Glutamatergic neuron (in vitro differentiated cells): ENCODE results near the gene MS4A6E. TPM values are rescaled to one million over a fixed set of nuclear protein-coding genes. Genes with fewer than 3 reads are reported as not detected.

Experiments used
- DNase-seq: peaks from one replicate; pipeline ENCODE4 v3.0.0; 2022
- H3K27ac Mint-ChIP-seq: one replicate; pipeline ENCODE4 v1.8.0; 2020; ENCODE audit warnings: mild to moderate bottlenecking, mixed read lengths, inconsistent platforms; ENCODE audit not compliant: unreplicated experiment
- H3K27me3 Mint-ChIP-seq: one replicate; pipeline ENCODE4 v1.8.0; 2020; ENCODE audit warnings: mild to moderate bottlenecking, moderate library complexity, mixed read lengths, inconsistent platforms; ENCODE audit not compliant: unreplicated experiment
- H3K36me3 Mint-ChIP-seq: one replicate; pipeline ENCODE4 v1.8.0; 2020; ENCODE audit warnings: mild to moderate bottlenecking, mixed read lengths, inconsistent platforms; ENCODE audit not compliant: unreplicated experiment
- H3K4me1 Mint-ChIP-seq: one replicate; pipeline ENCODE4 v1.8.0; 2020; ENCODE audit warnings: mild to moderate bottlenecking, low read depth, mixed read lengths, inconsistent platforms; ENCODE audit not compliant: unreplicated experiment
- H3K4me3 Mint-ChIP-seq: one replicate; pipeline ENCODE4 v1.8.0; 2020; ENCODE audit warnings: mild to moderate bottlenecking, mixed read lengths, inconsistent platforms; ENCODE audit not compliant: unreplicated experiment
- H3K9me3 Mint-ChIP-seq: one replicate; pipeline ENCODE4 v1.8.0; 2020; ENCODE audit warnings: mild to moderate bottlenecking, moderate library complexity, mixed read lengths, inconsistent platforms; ENCODE audit not compliant: unreplicated experiment
- total RNA-seq: library from RNA; stranded (reverse); fragmentation: NEBNext Ultra II Directional; extraction: Animal tissue kit (Norgen Biotek cat#: 25700); gene quantifications from one replicate; pipeline ENCODE4 v1.2.1, GENCODE V29; 2021; ENCODE audit not compliant: unreplicated experiment
- TF ChIP-seq, protein P1 (sequence below): fragments of 200-600 bp; sonication (generic); IDR thresholded peaks from one replicate; pipeline ENCODE4 v1.5.0; 2021; ENCODE audit not compliant: partially characterized antibody, unreplicated experiment

MS4A6E gene
- total RNA-seq, 1 donor from 2014 or later: not detected

DNA sequence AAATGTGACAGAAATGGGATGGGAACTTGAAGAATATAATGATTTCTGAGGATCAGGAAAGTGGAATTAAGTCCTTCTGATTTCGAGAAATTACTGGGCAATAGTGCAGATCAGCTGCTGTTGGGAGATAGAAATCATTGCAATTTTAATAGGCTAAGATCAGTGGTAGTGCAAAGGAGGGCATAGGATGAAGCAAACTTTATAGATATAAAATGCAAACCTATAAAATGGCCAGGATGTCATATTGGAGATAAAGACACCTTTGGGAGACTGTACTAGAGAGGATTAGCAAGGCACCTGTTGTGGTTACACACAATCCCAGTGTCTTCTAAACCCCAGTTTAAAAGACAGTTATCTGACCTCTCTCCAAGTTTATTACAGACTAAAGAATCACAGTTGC lies 44.8 kb downstream of the MS4A6E start:
- no peaks in the 10 kb centered on the region for H3K4me1 Mint-ChIP-seq
- no peak overlapping the region for H3K4me3 Mint-ChIP-seq
- DNase-seq: no peak
- H3K36me3 Mint-ChIP-seq: no peaks in the 10 kb centered on the region
- no peak overlapping the region for H3K27ac Mint-ChIP-seq
- no peaks in the 10 kb centered on the region for H3K27me3 Mint-ChIP-seq
- TF ChIP-seq, protein P1, sequence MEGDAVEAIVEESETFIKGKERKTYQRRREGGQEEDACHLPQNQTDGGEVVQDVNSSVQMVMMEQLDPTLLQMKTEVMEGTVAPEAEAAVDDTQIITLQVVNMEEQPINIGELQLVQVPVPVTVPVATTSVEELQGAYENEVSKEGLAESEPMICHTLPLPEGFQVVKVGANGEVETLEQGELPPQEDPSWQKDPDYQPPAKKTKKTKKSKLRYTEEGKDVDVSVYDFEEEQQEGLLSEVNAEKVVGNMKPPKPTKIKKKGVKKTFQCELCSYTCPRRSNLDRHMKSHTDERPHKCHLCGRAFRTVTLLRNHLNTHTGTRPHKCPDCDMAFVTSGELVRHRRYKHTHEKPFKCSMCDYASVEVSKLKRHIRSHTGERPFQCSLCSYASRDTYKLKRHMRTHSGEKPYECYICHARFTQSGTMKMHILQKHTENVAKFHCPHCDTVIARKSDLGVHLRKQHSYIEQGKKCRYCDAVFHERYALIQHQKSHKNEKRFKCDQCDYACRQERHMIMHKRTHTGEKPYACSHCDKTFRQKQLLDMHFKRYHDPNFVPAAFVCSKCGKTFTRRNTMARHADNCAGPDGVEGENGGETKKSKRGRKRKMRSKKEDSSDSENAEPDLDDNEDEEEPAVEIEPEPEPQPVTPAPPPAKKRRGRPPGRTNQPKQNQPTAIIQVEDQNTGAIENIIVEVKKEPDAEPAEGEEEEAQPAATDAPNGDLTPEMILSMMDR: no peak
- no peaks in the 10 kb centered on the region for H3K9me3 Mint-ChIP-seq

DNA sequence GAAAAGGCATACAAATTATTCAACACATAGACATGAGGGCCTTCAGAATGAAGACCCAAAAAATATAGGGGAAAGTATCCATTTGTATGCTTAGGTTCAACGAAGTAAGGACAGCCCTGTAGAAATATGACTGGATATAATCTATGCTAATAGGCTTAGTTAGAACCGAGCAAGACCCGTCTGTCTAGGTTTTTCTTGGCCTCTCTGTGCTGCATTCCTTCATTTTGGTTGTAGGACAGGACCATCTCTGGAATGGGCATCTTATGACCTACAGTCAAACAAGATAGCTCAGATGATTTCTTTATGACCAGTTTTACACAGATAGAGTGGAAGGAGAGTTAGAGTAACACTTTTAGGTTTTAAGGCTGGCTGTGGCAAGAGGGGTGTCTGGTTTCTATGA lies 45.7 kb downstream of the MS4A6E start:
- H3K36me3 Mint-ChIP-seq: no peaks in the 10 kb centered on the region
- H3K4me1 Mint-ChIP-seq: no peaks in the 10 kb centered on the region

DNA sequence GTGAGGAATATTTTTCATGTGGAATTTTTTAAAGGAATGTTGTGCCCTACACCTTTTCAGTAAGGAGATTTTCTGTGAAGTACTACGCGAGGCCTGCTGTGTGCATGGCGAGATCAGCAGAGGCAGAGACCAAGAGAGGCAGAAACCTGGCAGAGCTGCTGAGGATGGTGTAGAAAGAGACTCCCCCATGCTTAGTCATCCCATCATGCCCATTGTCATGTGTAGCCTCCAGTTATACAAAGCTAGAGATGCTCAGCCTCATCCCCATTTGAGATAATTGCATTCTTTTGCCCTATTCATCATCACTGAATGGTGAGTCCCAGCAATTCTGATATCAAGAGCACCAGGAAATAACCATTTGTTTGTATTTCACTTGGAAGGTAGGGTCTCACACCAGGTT lies 48.3 kb downstream of the MS4A6E start:
- Mint-ChIP-seq H3K27ac (no peak overlapping the region), H3K9me3 (no peaks in the 10 kb centered on the region), H3K4me1 (no peaks in the 10 kb centered on the region), H3K4me3 (no peak overlapping the region), H3K36me3 (no peaks in the 10 kb centered on the region), H3K27me3 (no peaks in the 10 kb centered on the region)
- DNase-seq: no peak
- TF ChIP-seq, protein P1: no peak

More for the DNA sequence above, 45.7 kb downstream of the MS4A6E start:
- no peak for DNase-seq
- TF ChIP-seq, protein P1: no peak
- H3K9me3 Mint-ChIP-seq: no peaks in the 10 kb centered on the region
- H3K4me3 Mint-ChIP-seq: no peak overlapping the region
- H3K27ac Mint-ChIP-seq: no peak overlapping the region
- no peaks in the 10 kb centered on the region for H3K27me3 Mint-ChIP-seq

DNA sequence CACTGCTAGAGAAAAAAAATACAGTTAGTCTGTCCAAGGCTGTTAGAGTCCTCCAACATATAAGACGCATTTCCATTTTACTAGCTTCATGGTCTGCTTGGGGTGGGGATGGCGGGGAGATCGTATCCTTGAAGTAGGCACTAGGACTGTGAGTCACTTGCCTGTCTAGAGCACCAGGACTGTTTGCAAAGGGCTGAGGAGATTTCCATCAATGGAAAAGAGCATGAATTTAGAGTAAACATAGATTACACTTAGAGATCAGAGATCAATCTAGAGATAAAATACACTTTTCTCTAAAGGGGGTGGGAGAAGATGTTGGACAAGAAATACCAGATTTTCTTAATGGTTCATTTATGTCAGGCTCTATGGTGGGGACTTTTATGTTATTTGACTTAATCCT lies 49.5 kb downstream of the MS4A6E start:
- H3K27ac Mint-ChIP-seq: no peak overlapping the region
- H3K4me1 Mint-ChIP-seq: no peaks in the 10 kb centered on the region
- H3K36me3 Mint-ChIP-seq: no peaks in the 10 kb centered on the region
- H3K4me3 Mint-ChIP-seq: no peak overlapping the region
- no peaks in the 10 kb centered on the region for H3K27me3 Mint-ChIP-seq
- H3K9me3 Mint-ChIP-seq: no peaks in the 10 kb centered on the region
- TF ChIP-seq, protein P1: no peak
- no peak for DNase-seq

DNA sequence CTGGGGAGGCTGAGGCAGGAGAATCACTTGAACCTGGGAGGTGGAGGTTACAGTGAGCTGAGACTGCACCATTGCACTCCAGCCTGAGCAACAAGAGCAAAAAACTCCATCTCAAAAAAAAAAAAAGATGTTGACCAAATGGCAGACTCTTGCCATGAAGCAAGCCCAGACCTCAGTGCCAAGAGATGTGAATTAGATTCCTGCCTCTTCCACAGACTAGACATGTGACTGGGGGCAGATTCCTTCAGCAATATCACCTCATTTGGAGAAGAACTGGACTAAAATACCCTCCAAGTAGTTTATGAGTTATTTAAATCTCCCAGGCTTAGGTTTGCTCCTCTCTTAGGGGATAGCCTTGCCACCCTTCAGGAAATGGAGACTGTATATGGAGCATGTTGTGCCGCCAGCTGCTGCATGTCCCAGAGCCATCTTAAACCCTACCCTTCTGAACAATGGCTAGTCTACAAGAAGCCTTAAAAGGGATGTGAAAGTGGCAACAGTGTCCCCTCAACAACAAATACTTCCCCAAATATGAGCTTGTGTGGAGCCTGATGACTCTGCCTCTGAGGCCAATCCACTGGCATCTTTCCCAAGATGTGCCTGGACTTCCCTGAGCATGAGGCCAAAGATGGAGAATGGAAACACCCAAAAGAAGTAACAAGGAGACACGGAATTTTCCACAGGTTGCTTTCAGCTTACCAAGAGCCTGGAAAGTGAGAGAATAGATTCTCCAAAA lies 50.5 kb downstream of the MS4A6E start:
- Mint-ChIP-seq H3K9me3 (no peaks in the 10 kb centered on the region), H3K36me3 (no peaks in the 10 kb centered on the region), H3K27me3 (no peaks in the 10 kb centered on the region), H3K4me3 (no peak overlapping the region), H3K27ac (no peak overlapping the region), H3K4me1 (no peaks in the 10 kb centered on the region)
- DNase-seq: no peak
- TF ChIP-seq, protein P1: no peak
